Measurements from ENCODE around the gene ERCC6L. TPM values are rescaled to one million over a fixed set of nuclear protein-coding genes. Genes with fewer than 3 reads are reported as not detected.

Gene ERCC6L
- total and polyA plus RNA-seq, 2 of the 4 experiments (the other 2 are of a cell fraction) = 2.3 to 5.4 TPM

DNA sequence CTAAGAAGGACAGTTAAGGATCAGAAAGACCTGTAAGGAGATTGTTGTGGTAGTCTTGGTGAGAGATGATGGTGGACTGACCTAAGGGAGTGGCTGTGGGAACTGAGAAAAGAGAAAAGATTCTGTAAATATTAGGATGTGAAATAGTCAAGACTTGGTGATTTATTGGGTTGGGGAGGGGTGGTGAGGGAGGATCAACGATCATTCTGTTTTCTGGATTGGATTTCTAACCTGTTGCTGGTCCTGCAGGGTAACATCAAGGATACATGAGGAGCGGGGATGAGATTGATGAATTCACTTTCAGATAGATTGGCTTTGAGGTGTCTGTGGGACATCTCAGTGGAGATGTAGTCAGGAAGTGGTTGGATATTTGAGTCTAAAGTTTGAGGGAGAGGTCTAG lies 55.9 kb downstream of the ERCC6L start:
- H3K79me1 ChIP-seq (ENCODE audit: low read depth in 1 of 2, low read length in 2 of 2) = peaks cover 8 to 21% of the 10 kb centered on the region in 2 experiments
- H3K14ac ChIP-seq (replicated peaks; ENCODE audit: low read depth, low read length) = no peak overlapping the region
- H2AFZ ChIP-seq (replicated peaks; ENCODE audit: low read length, poor library complexity) = no peak overlapping the region
- no peak overlapping the region for H2AK5ac ChIP-seq (ENCODE audit: low read depth, low read length)
- DNase-seq (no peak), ATAC-seq (ENCODE audit: low read depth) (no peak)
- peak overlapping the region; percentile 84 for H3K4me2 ChIP-seq (ENCODE audit: low read depth, low read length)
- H3K4ac ChIP-seq (ENCODE audit: low read depth, low read length) = no peak overlapping the region
- H2BK20ac ChIP-seq (ENCODE audit: low read depth, low read length) = no peak overlapping the region
- dilution Hi-C loops (cut with HindIII; ENCODE audit: low sequenced_read_pairs, unreplicated experiment) (no loop called here), intact Hi-C loops (cut with micrococcal nuclease) (no loop called here), in situ Hi-C loops (cut with MboI; ENCODE audit: low sequenced_read_pairs) (no loop called here)
- no peaks in the 10 kb centered on the region for H3K9me3 ChIP-seq (ENCODE audit: control insufficient read depth, insufficient read depth, low read length)
- H2BK120ac ChIP-seq (ENCODE audit: low read depth, low read length) = no peak overlapping the region
- H4K20me1 ChIP-seq (ENCODE audit: insufficient read depth, low read length) = no peaks in the 10 kb centered on the region
- POLR2A ChIA-PET (ENCODE audit: unreplicated experiment) = no interaction called here
- no peak overlapping the region for H3K27ac ChIP-seq (ENCODE audit: insufficient read depth, low read length)
- BruUV-seq (replicated peaks) = no TSS peak
- H3K4me3 ChIP-seq (ENCODE audit: insufficient read depth, low read depth, low read length) = no peak overlapping the region
- no peak overlapping the region for H4K91ac ChIP-seq (ENCODE audit: insufficient read depth, low read depth, low read length)
- H3K23ac ChIP-seq (ENCODE audit: low read depth, low read length) = no peak overlapping the region
- no peak overlapping the region for H2BK5ac ChIP-seq (ENCODE audit: low read depth, low read length, poor library complexity, severe bottlenecking)
- H3K36me3 ChIP-seq (ENCODE audit: control insufficient read depth, insufficient read depth, low read length) = peaks cover 3% of the 10 kb centered on the region
- 75% methylated on average over 2 of the region's 2 CpGs; no CpG with 5 or more reads in 1 of the 2 experiments for WGBS, 2 experiments (ENCODE audit: extremely low coverage in 2 of 2, insufficient read length in 1 of 2)
- H3K9ac ChIP-seq (ENCODE audit: low read depth, low read length) = no peak overlapping the region
- no peak overlapping the region for H2BK15ac ChIP-seq (ENCODE audit: low read depth, low read length)
- H3K9me1 ChIP-seq (ENCODE audit: insufficient read depth, low read length) = peaks cover 5% of the 10 kb centered on the region; the same call in 1 of the 2 replicates
- TF ChIP-seq MXI1 (IDR thresholded peaks at IDR 0.05; ENCODE audit: borderline replicate concordance, low read depth, low read length) (no peak), NFE2L2 (IDR thresholded peaks at IDR 0.05; ENCODE audit: low read depth, low read length) (no peak), CHD1 (IDR thresholded peaks at IDR 0.05; ENCODE audit: low read depth, low read length) (no peak), RFX5 (IDR thresholded peaks at IDR 0.05; ENCODE audit: low read depth, low read length) (no peak), FOS (IDR thresholded peaks at IDR 0.05; ENCODE audit: low read depth, low read length) (no peak), BHLHE40 (IDR thresholded peaks at IDR 0.05; ENCODE audit: low read depth, low read length) (no peak), MAZ (IDR thresholded peaks at IDR 0.05; ENCODE audit: borderline replicate concordance, low read depth, low read length) (no peak), CEBPB (IDR thresholded peaks at IDR 0.05; ENCODE audit: low read depth, low read length) (no peak), RAD21 (IDR thresholded peaks at IDR 0.05; ENCODE audit: low read length) (no peak), MAFK (IDR thresholded peaks at IDR 0.05; ENCODE audit: low read depth, low read length) (no peak), RCOR1 (IDR thresholded peaks at IDR 0.05; ENCODE audit: insufficient replicate concordance, low read length) (no peak), SMC3 (IDR thresholded peaks at IDR 0.05; ENCODE audit: low read depth, low read length) (no peak), POLR2A (IDR thresholded peaks at IDR 0.05; ENCODE audit: low read depth, low read length) (no peak)
- TF ChIP-seq, protein P1, sequence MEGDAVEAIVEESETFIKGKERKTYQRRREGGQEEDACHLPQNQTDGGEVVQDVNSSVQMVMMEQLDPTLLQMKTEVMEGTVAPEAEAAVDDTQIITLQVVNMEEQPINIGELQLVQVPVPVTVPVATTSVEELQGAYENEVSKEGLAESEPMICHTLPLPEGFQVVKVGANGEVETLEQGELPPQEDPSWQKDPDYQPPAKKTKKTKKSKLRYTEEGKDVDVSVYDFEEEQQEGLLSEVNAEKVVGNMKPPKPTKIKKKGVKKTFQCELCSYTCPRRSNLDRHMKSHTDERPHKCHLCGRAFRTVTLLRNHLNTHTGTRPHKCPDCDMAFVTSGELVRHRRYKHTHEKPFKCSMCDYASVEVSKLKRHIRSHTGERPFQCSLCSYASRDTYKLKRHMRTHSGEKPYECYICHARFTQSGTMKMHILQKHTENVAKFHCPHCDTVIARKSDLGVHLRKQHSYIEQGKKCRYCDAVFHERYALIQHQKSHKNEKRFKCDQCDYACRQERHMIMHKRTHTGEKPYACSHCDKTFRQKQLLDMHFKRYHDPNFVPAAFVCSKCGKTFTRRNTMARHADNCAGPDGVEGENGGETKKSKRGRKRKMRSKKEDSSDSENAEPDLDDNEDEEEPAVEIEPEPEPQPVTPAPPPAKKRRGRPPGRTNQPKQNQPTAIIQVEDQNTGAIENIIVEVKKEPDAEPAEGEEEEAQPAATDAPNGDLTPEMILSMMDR (conservative IDR thresholded peaks at IDR 0.05; ENCODE audit: low read depth, low read length) = no peak
- TF ChIP-seq, protein P2, sequence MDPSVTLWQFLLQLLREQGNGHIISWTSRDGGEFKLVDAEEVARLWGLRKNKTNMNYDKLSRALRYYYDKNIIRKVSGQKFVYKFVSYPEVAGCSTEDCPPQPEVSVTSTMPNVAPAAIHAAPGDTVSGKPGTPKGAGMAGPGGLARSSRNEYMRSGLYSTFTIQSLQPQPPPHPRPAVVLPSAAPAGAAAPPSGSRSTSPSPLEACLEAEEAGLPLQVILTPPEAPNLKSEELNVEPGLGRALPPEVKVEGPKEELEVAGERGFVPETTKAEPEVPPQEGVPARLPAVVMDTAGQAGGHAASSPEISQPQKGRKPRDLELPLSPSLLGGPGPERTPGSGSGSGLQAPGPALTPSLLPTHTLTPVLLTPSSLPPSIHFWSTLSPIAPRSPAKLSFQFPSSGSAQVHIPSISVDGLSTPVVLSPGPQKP (IDR thresholded peaks at IDR 0.05; ENCODE audit: borderline replicate concordance, low read depth, low read length) = no peak
- TF ChIP-seq, protein P3, sequence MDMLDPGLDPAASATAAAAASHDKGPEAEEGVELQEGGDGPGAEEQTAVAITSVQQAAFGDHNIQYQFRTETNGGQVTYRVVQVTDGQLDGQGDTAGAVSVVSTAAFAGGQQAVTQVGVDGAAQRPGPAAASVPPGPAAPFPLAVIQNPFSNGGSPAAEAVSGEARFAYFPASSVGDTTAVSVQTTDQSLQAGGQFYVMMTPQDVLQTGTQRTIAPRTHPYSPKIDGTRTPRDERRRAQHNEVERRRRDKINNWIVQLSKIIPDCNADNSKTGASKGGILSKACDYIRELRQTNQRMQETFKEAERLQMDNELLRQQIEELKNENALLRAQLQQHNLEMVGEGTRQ (IDR thresholded peaks at IDR 0.05; ENCODE audit: low read depth, low read length) = no peak
- H4K8ac ChIP-seq (ENCODE audit: low read depth in 2 of 2, low read length in 2 of 2) = no peak overlapping the region
- H3K4me1 ChIP-seq (ENCODE audit: control insufficient read depth, insufficient read depth, low read length) = peaks cover 2% of the 10 kb centered on the region
- no peak overlapping the region for H3K18ac ChIP-seq (ENCODE audit: low read depth, low read length)
- peaks cover 3% of the 10 kb centered on the region; the same call in 1 of the 2 replicates for H3K27me3 ChIP-seq (ENCODE audit: control insufficient read depth, insufficient read depth, low read length)
- no peak overlapping the region for H2AK9ac ChIP-seq (replicated peaks; ENCODE audit: low read depth, low read length, poor library complexity)
- H3K56ac ChIP-seq (ENCODE audit: extremely low read depth, insufficient read depth, low read length) = no peak overlapping the region
- CTCF ChIA-PET = no interaction called here
- H4K5ac ChIP-seq (ENCODE audit: low read depth, low read length) = no peak overlapping the region

All from IMR-90 (cell line).